Hematopoietic multipotent progenitor cell treated with erythropoietin and hydrocortisone succinate and interleukin-3 and kit ligand, for 8 days (in vitro differentiated cells): Measurements from ENCODE around the gene PDP2.

Source experiments
- DNase-seq: peaks from one replicate; pipeline ENCODE4 v3.0.0-alpha.2; 2015

Gene PDP2

GRCh38 chr16:66939366-66939765 lies 59.1 kb downstream of the PDP2 start:
- DNase-seq, result no peak

GRCh38 chr16:66940236-66940635 lies 59.9 kb downstream of the PDP2 start:
- no peak for DNase-seq
